Measurements from ENCODE around the gene OXNAD1. TPM values are rescaled to one million over a fixed set of nuclear protein-coding genes. Genes with fewer than 3 reads are reported as not detected.

OXNAD1 gene
- polyA plus RNA-seq, 1 of the 3 experiments (the other 2 are of a cell fraction): 6.9 TPM

- Histone ChIP-seq H3K4me1 (ENCODE audit: control insufficient read depth in 1 of 2, insufficient read depth in 2 of 2, low read depth in 1 of 2, low read length in 1 of 2) (peaks cover 10 to 19% of the 10 kb centered on the region in 2 experiments), H3K9ac (no peak overlapping the region), H3K79me2 (ENCODE audit: insufficient read depth) (no peaks in the 10 kb centered on the region), H3K4me2 (no peak overlapping the region), H3K27ac (ENCODE audit: low read depth in 2 of 2, low read length in 1 of 2) (no peak overlapping the region; a peak in 1 of 4 replicates), H3F3A (replicated peaks; ENCODE audit: insufficient read depth) (peaks cover 16% of the 10 kb centered on the region), H3K4me3 (ENCODE audit: low read depth in 2 of 2, low read length in 1 of 2) (no peak overlapping the region), H3K36me3 (replicated peaks in 1 of 2; ENCODE audit: control insufficient read depth in 1 of 2, insufficient read depth in 2 of 2, low read length in 1 of 2) (peaks cover 19 to 33% of the 10 kb centered on the region in 2 experiments), H3K9me3 (no peaks in the 10 kb centered on the region), H4K20me1 (ENCODE audit: insufficient read depth) (no peaks in the 10 kb centered on the region), H3K9me2 (no peaks in the 10 kb centered on the region), H2AFZ (ENCODE audit: low read depth) (no peak overlapping the region), H3K27me3 (ENCODE audit: insufficient read depth) (no peaks in the 10 kb centered on the region)
- no peak for DNase-seq
- TF ChIP-seq EZH2phosphoT487 (IDR thresholded peaks at IDR 0.05; ENCODE audit: borderline replicate concordance, low read depth): no peak
- TF ChIP-seq SIN3A (IDR thresholded peaks at IDR 0.05; ENCODE audit: borderline replicate concordance, low read depth, low read length): no peak
- TF ChIP-seq USF1 (IDR thresholded peaks at IDR 0.05; ENCODE audit: borderline replicate concordance, low read depth): no peak
- TF ChIP-seq REST (IDR thresholded peaks at IDR 0.05; ENCODE audit: low read depth, low read length): no peak
- TF ChIP-seq RCOR1 (IDR thresholded peaks at IDR 0.05; ENCODE audit: low read length): no peak
- no peak for TF ChIP-seq RXRA (IDR thresholded peaks at IDR 0.05; ENCODE audit: borderline replicate concordance, low read depth)
- no peak for TF ChIP-seq MXI1 (IDR thresholded peaks at IDR 0.05; ENCODE audit: low read depth, low read length)
- TF ChIP-seq TCF12 (IDR thresholded peaks at IDR 0.05): no peak
- TF ChIP-seq TAF1 (IDR thresholded peaks at IDR 0.05; ENCODE audit: borderline replicate concordance, low read depth, low read length): no peak
- no peak for TF ChIP-seq CTCF (IDR thresholded peaks at IDR 0.05)
- no peak for TF ChIP-seq EP300 (IDR thresholded peaks at IDR 0.05; ENCODE audit: borderline replicate concordance in 1 of 2, low read depth in 1 of 2, low read length in 1 of 2)
- no peak for TF ChIP-seq GABPA (IDR thresholded peaks at IDR 0.05; ENCODE audit: low read depth)
- no peak for TF ChIP-seq MEF2A (IDR thresholded peaks at IDR 0.05; ENCODE audit: borderline replicate concordance, low read depth)
- no peak for TF ChIP-seq RFX5 (IDR thresholded peaks at IDR 0.05; ENCODE audit: low read length)
- POLR2A ChIA-PET: no interaction called here
- 92% methylated on average over 4 of the region's 4 CpGs for WGBS (ENCODE audit: low lambda C conversion rate)
- CTCF ChIA-PET: interaction anchor here (1.0 kb wide), 1 partner anchor 13 kb away, joined by 3 read pairs; no protein-coding TSS in a partner anchor
Observed at GRCh38 chr3:16347548-16347947, 82.5 kb downstream of the OXNAD1 start.
